GM23338 (cell line): ENCODE results near the gene FBXL17. TPM values are rescaled to one million over a fixed set of nuclear protein-coding genes. Genes with fewer than 3 reads are reported as not detected.

Experiments
- ATAC-seq: fragments of 200-7000 bp; cut with Tn5 transposase; 3 replicates; pipeline ENCODE4 v1.9.1; 2020
- DNase-seq: peaks from one replicate; pipeline ENCODE4 v3.0.0-alpha.2; 2015; ENCODE audit warnings: low spot score
- H2AFZ ChIP-seq: fragments of 200-600 bp; sonication (generic); 2 replicates; pipeline ENCODE4 v1.8.0; 2016; ENCODE audit warnings: antibody characterized with exemption, mild to moderate bottlenecking, moderate library complexity
- H3F3A ChIP-seq: fragments of 200-600 bp; sonication (generic); replicated peaks from 2 replicates; pipeline ENCODE4 v1.8.0; 2017; ENCODE audit warnings: antibody characterized with exemption, mixed run types, low read depth
- H3K27ac ChIP-seq: fragments of 200-600 bp; sonication (generic); 2 replicates; pipeline ENCODE4 v1.6.1; 2016; ENCODE audit warnings: low read depth
- H3K27me3 ChIP-seq: fragments of 200-600 bp; sonication (generic); 2 replicates; pipeline ENCODE4 v1.8.0; 2016; ENCODE audit warnings: mild to moderate bottlenecking, mixed run types, moderate library complexity; ENCODE audit not compliant: insufficient read depth
- H3K36me3 ChIP-seq: fragments of 200-600 bp; sonication (generic); 2 replicates; pipeline ENCODE4 v1.8.0; 2016; ENCODE audit warnings: mild to moderate bottlenecking; ENCODE audit not compliant: insufficient read depth
- H3K4me1 ChIP-seq: fragments of 200-600 bp; sonication (generic); 2 replicates; pipeline ENCODE4 v1.8.0; 2016; ENCODE audit warnings: mild to moderate bottlenecking, moderate library complexity; ENCODE audit not compliant: insufficient read depth
- H3K4me2 ChIP-seq: fragments of 200-600 bp; sonication (generic); 2 replicates; pipeline ENCODE4 v1.7.1; 2017; ENCODE audit warnings: mixed run types
- H3K4me3 ChIP-seq: fragments of 200-600 bp; sonication (generic); 2 replicates; pipeline ENCODE4 v1.6.1; 2016; ENCODE audit warnings: mixed run types
- H3K79me2 ChIP-seq: fragments of 200-600 bp; sonication (generic); replicated peaks from 2 replicates; pipeline ENCODE4 v1.8.0; 2017; ENCODE audit warnings: mild to moderate bottlenecking; ENCODE audit not compliant: insufficient read depth
- H3K9me2 ChIP-seq: fragments of 200-600 bp; sonication (generic); 2 replicates; pipeline ENCODE4 v1.8.0; 2017; ENCODE audit not compliant: insufficient read depth
- H4K20me1 ChIP-seq: fragments of 200-600 bp; sonication (generic); replicated peaks from 2 replicates; pipeline ENCODE4 v1.8.0; 2017; ENCODE audit warnings: mild to moderate bottlenecking; ENCODE audit not compliant: insufficient read depth
- H3K27ac Mint-ChIP-seq: 2 replicates; pipeline ENCODE4 v1.8.0; 2020; ENCODE audit warnings: inconsistent platforms, mild to moderate bottlenecking, moderate library complexity, mixed read lengths
- H3K27me3 Mint-ChIP-seq: 3 replicates; pipeline ENCODE4 v1.8.0; 2022; ENCODE audit warnings: low read depth, mild to moderate bottlenecking, moderate library complexity, mixed read lengths, inconsistent platforms; ENCODE audit not compliant: insufficient read depth, poor library complexity
- H3K36me3 Mint-ChIP-seq: 3 replicates; pipeline ENCODE4 v1.8.0; 2021; ENCODE audit warnings: low read depth, mild to moderate bottlenecking, inconsistent platforms, moderate library complexity, mixed read lengths
- H3K4me1 Mint-ChIP-seq: 3 replicates; pipeline ENCODE4 v1.8.0; 2020; ENCODE audit warnings: mild to moderate bottlenecking, inconsistent platforms, mixed read lengths
- H3K4me3 Mint-ChIP-seq: 3 replicates; pipeline ENCODE4 v1.8.0; 2021; ENCODE audit warnings: moderate library complexity, mild to moderate bottlenecking, inconsistent platforms, mixed read lengths
- H3K9me3 Mint-ChIP-seq: 3 replicates; pipeline ENCODE4 v1.8.0; 2020; ENCODE audit warnings: moderate library complexity, mild to moderate bottlenecking, inconsistent platforms, mixed read lengths
- CREB1 ChIP-seq: fragments of 250-450 bp; sonication (Bioruptor Pico); IDR thresholded peaks from 2 replicates; pipeline ENCODE4 v1.5.0; 2020; ENCODE audit warnings: low read depth, mild to moderate bottlenecking, moderate library complexity
- EZH2 ChIP-seq: fragments of 200-600 bp; sonication (generic); IDR thresholded peaks from one replicate; pipeline ENCODE4 v1.8.0; 2017; ENCODE audit warnings: antibody characterized with exemption, mild to moderate bottlenecking, low read depth; ENCODE audit not compliant: unreplicated experiment
- EZH2phosphoT487 ChIP-seq: fragments of 200-600 bp; sonication (generic); IDR thresholded peaks from one replicate; pipeline ENCODE4 v1.8.1; 2018; ENCODE audit warnings: antibody characterized with exemption; ENCODE audit not compliant: unreplicated experiment
- JUNB ChIP-seq: IDR thresholded peaks from one replicate; pipeline ENCODE4 v1.6.1; 2016; ENCODE audit warnings: antibody characterized with exemption; ENCODE audit not compliant: unreplicated experiment
- POLR2AphosphoS5 ChIP-seq: IDR thresholded peaks from 2 replicates; pipeline ENCODE4 v1.6.1; 2016; ENCODE audit warnings: antibody characterized with exemption, low read depth
- STAT1 ChIP-seq: IDR thresholded peaks from one replicate; pipeline ENCODE4 v1.6.1; 2016; ENCODE audit warnings: antibody characterized with exemption; ENCODE audit not compliant: unreplicated experiment
- ZNF331 ChIP-seq: fragments of 250-450 bp; sonication (Bioruptor Pico); IDR thresholded peaks from 2 replicates; pipeline ENCODE4 v1.5.0; 2020; ENCODE audit warnings: low read depth, mild to moderate bottlenecking, moderate library complexity
- polyA plus RNA-seq: library from polyadenylated mRNA; unstranded; fragments of >200 nt; fragmentation: Nextera tagmentation; extraction: Ambion mirVana; gene quantifications from 2 replicates; pipeline ENCODE4 v1.2.1, GENCODE V29; 2016
- total RNA-seq: library from RNA; depleted of rRNA; stranded (reverse); fragments of >200 nt; shearing (Covaris generic); gene quantifications from 2 replicates; pipeline ENCODE4 v1.2.3, GENCODE V29; 2014
- TF ChIP-seq, protein P1 (sequence below): fragments of 250-450 bp; sonication (Bioruptor Pico); IDR thresholded peaks from 2 replicates; pipeline ENCODE4 v1.5.0; 2020; ENCODE audit warnings: mild to moderate bottlenecking, moderate library complexity
- TF ChIP-seq, protein P2 (sequence below), 2 experiments: fragments of 200-600 bp in 1 of 2; sonication (generic) in 1 of 2; conservative IDR thresholded peaks; 2 replicates each; pipeline versions ENCODE4 v1.5.1 to v1.6.1; 2016 to 2017; ENCODE audit warnings: antibody characterized with exemption in 2 of 2, low read depth in 2 of 2, mild to moderate bottlenecking in 2 of 2, moderate library complexity in 1 of 2

FBXL17 gene
- total and polyA plus RNA-seq, 2 experiments from 2014 or later, result 2.0 to 2.7 TPM

DNA sequence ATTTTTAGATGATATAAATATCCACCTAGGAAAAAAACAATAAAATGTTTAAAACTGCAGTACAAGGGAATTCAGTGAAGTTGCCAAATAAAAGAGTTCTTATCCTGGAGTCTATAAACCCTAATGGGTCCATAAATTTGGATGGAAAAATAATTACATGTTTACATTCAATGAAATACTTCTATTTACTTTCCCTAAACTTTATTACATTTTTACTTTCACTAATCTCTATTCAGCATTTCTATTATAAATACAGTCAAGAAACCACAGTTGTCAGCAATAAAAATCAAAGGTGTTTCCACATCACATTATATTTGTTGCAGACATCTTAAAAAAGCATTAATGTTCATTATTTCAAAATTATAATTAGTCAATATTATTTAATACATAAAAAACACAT lies 118.6 kb downstream of the FBXL17 start (continued):
- TF ChIP-seq, protein P1, sequence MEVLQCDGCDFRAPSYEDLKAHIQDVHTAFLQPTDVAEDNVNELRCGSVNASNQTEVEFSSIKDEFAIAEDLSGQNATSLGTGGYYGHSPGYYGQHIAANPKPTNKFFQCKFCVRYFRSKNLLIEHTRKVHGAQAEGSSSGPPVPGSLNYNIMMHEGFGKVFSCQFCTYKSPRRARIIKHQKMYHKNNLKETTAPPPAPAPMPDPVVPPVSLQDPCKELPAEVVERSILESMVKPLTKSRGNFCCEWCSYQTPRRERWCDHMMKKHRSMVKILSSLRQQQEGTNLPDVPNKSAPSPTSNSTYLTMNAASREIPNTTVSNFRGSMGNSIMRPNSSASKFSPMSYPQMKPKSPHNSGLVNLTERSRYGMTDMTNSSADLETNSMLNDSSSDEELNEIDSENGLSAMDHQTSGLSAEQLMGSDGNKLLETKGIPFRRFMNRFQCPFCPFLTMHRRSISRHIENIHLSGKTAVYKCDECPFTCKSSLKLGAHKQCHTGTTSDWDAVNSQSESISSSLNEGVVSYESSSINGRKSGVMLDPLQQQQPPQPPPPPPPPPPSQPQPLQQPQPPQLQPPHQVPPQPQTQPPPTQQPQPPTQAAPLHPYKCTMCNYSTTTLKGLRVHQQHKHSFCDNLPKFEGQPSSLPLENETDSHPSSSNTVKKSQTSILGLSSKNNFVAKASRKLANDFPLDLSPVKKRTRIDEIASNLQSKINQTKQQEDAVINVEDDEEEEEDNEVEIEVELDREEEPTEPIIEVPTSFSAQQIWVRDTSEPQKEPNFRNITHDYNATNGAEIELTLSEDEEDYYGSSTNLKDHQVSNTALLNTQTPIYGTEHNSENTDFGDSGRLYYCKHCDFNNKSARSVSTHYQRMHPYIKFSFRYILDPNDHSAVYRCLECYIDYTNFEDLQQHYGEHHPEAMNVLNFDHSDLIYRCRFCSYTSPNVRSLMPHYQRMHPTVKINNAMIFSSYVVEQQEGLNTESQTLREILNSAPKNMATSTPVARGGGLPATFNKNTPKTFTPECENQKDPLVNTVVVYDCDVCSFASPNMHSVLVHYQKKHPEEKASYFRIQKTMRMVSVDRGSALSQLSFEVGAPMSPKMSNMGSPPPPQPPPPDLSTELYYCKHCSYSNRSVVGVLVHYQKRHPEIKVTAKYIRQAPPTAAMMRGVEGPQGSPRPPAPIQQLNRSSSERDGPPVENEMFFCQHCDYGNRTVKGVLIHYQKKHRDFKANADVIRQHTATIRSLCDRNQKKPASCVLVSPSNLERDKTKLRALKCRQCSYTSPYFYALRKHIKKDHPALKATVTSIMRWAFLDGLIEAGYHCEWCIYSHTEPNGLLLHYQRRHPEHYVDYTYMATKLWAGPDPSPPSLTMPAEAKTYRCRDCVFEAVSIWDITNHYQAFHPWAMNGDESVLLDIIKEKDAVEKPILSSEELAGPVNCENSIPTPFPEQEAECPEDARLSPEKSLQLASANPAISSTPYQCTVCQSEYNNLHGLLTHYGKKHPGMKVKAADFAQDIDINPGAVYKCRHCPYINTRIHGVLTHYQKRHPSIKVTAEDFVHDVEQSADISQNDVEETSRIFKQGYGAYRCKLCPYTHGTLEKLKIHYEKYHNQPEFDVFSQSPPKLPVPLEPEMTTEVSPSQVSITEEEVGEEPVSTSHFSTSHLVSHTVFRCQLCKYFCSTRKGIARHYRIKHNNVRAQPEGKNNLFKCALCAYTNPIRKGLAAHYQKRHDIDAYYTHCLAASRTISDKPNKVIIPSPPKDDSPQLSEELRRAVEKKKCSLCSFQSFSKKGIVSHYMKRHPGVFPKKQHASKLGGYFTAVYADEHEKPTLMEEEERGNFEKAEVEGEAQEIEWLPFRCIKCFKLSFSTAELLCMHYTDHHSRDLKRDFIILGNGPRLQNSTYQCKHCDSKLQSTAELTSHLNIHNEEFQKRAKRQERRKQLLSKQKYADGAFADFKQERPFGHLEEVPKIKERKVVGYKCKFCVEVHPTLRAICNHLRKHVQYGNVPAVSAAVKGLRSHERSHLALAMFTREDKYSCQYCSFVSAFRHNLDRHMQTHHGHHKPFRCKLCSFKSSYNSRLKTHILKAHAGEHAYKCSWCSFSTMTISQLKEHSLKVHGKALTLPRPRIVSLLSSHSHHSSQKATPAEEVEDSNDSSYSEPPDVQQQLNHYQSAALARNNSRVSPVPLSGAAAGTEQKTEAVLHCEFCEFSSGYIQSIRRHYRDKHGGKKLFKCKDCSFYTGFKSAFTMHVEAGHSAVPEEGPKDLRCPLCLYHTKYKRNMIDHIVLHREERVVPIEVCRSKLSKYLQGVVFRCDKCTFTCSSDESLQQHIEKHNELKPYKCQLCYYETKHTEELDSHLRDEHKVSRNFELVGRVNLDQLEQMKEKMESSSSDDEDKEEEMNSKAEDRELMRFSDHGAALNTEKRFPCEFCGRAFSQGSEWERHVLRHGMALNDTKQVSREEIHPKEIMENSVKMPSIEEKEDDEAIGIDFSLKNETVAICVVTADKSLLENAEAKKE (CRISPR knock-in tag), result no peak
- TF ChIP-seq STAT1, result no peak
- no peak for TF ChIP-seq CREB1 (CRISPR knock-in tag)
- no peak for TF ChIP-seq EZH2phosphoT487
- TF ChIP-seq, protein P2, sequence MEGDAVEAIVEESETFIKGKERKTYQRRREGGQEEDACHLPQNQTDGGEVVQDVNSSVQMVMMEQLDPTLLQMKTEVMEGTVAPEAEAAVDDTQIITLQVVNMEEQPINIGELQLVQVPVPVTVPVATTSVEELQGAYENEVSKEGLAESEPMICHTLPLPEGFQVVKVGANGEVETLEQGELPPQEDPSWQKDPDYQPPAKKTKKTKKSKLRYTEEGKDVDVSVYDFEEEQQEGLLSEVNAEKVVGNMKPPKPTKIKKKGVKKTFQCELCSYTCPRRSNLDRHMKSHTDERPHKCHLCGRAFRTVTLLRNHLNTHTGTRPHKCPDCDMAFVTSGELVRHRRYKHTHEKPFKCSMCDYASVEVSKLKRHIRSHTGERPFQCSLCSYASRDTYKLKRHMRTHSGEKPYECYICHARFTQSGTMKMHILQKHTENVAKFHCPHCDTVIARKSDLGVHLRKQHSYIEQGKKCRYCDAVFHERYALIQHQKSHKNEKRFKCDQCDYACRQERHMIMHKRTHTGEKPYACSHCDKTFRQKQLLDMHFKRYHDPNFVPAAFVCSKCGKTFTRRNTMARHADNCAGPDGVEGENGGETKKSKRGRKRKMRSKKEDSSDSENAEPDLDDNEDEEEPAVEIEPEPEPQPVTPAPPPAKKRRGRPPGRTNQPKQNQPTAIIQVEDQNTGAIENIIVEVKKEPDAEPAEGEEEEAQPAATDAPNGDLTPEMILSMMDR (conservative IDR thresholded peaks at IDR 0.05; ENCODE audit: low read depth in 2 of 2), result no peak
- no peak for TF ChIP-seq JUNB

DNA sequence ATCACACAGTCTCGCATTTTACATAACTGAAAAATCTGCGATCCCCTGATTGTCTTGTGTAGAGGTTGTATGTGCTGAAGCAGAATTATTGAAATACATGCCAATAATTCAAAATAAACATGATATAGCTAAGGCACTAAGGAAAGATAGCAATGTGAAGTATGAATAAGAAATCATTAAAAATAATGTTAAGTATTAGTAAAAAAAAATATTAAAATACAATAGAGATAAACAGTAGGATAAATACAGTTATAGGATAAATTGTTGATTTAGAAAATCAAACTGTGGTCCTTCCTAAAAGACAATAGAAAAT lies 121.1 kb downstream of the FBXL17 start:
- Histone ChIP-seq H3K27ac (no peak overlapping the region), H3K4me3 (no peak overlapping the region), H4K20me1 (no peaks in the 10 kb centered on the region), H3K4me1 (peaks cover 6% of the 10 kb centered on the region; the same call in 1 of the 2 replicates), H3K4me2 (no peak overlapping the region), H3K36me3 (no peaks in the 10 kb centered on the region), H3K79me2 (no peaks in the 10 kb centered on the region), H3K9me2 (no peaks in the 10 kb centered on the region), H3F3A (no peaks in the 10 kb centered on the region), H2AFZ (no peak overlapping the region), H3K27me3 (no peaks in the 10 kb centered on the region)
- no peak for DNase-seq
- no peaks in the 10 kb centered on the region for H3K9me3 Mint-ChIP-seq
- peaks cover 15% of the 10 kb centered on the region; the same call in 2 of the 3 replicates for H3K4me1 Mint-ChIP-seq
- no peak overlapping the region for H3K27ac Mint-ChIP-seq
- peaks cover 1% of the 10 kb centered on the region for H3K27me3 Mint-ChIP-seq
- H3K4me3 Mint-ChIP-seq, result no peak overlapping the region
- H3K36me3 Mint-ChIP-seq, result no peaks in the 10 kb centered on the region
- no peak for ATAC-seq
- no peak for TF ChIP-seq CREB1 (CRISPR knock-in tag)
- TF ChIP-seq EZH2phosphoT487, result no peak
- no peak for TF ChIP-seq EZH2
- no peak for TF ChIP-seq POLR2AphosphoS5
- TF ChIP-seq, protein P1 (CRISPR knock-in tag), result no peak
- no peak for TF ChIP-seq ZNF331 (CRISPR knock-in tag)
